HG03354 (cell line): ENCODE results near the gene C1QTNF9.
"Not testable (repeated sequence)": the region's sequence is repeated elsewhere in the genome, so short reads cannot be mapped to it uniquely, and the experiment has no call there.

ENCODE experiments used
- ATAC-seq: cut with Tn5 transposase; IDR thresholded peaks from one replicate; pipeline ENCODE4 v1.9.1; 2021; ENCODE audit warnings: mild to moderate bottlenecking; ENCODE audit not compliant: unreplicated experiment, poor library complexity, severe bottlenecking

C1QTNF9 gene, protein sequence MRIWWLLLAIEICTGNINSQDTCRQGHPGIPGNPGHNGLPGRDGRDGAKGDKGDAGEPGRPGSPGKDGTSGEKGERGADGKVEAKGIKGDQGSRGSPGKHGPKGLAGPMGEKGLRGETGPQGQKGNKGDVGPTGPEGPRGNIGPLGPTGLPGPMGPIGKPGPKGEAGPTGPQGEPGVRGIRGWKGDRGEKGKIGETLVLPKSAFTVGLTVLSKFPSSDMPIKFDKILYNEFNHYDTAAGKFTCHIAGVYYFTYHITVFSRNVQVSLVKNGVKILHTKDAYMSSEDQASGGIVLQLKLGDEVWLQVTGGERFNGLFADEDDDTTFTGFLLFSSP

GRCh38 chr13:24309300-24309699, at the start of gene C1QTNF9:
Gene C1QTNF9, plus strand, starts transcription at chr13:24309580. Its CDS starts 6,424 bp downstream, at chr13:24316004.
- not testable (repeated sequence) for ATAC-seq

- no peak for ATAC-seq
These were observed 47.8 kb upstream of the C1QTNF9 start for GRCh38 chr13:24261566-24261965.

GRCh38 chr13:24263632-24264031, 45.7 kb upstream of the C1QTNF9 start:
- no peak for ATAC-seq

DNA sequence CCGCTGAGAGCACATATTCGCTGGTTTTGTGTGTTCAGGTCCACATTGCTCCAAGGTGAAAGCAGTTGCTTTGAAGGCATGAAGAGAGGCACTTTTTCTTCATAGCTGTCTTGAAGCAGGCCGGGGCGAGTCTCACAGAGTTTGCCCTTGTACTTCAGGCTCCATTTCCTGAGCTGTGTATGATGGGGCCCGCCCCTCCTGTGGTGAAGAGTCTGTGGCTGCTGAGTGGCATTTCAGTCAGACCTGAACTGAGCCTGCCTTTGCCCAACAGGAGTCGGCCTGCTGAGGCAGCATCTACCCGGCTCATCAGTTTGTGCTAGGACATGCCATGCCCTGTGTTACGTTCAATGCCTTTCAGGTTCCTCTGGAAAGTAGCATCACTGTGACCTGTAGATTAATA, 44.4 kb upstream of the C1QTNF9 start:
- peak; percentile 74 for ATAC-seq

DNA sequence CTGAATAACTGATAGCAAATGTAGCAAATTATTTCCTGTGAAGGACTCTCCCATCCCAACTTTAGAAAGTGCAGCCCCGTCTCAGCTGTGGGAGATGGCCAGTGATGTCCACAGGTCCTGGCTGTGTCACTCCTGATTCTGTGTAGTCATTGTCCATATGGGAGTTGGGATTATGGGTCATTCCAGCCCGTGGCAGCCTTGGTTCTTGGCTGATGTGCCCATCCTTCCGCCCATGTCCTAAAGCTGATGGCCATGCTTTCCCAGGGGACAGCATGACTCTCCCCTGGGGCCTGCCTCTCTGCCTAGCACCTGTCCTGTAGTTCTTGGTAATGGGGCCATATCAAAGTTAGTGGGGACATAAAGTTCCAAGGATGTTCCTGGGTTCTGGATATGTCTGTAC, 43.9 kb upstream of the C1QTNF9 start:
- no peak for ATAC-seq

DNA sequence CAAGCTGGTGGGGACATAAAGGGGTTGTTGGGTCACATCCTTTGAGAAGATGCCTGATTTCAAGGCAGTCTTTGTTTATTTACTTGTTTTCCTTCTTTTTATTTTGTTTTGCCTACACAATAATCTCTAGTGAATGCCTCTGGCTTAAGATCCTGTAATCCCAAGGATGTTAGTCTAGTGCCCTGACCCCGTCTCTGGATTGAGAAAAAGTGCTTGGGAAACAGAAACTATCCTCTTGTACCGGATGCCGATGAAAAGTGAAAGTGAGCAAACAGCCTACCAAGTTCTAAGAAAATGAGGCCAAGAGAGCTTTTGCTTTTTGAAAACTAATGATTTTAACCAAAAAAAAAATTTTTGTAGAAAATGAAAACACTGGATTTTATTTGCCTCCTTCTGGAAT, 42.1 kb upstream of the C1QTNF9 start:
- ATAC-seq, result no peak

DNA sequence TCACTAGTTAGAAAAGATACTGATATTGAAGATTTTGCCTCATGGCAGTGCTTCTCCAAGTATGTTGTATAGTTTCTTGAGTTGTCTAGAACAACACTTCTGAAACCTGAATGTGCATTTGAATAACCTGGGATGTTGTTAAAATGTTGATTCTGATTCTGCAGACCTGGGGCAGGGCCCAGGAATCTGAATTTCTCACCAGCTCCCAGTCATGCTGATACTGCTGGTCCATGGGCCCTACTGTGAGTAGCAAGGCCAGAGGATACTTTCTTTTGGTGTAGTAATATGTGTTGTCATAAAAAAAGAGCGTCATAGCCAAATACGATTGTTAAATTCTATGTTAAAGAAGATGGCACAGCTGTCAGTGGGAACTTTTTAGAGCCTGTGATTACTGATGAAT, 41.6 kb upstream of the C1QTNF9 start:
- ATAC-seq, result no peak

GRCh38 chr13:24269821-24270220, 39.6 kb upstream of the C1QTNF9 start:
- ATAC-seq, result no peak

DNA sequence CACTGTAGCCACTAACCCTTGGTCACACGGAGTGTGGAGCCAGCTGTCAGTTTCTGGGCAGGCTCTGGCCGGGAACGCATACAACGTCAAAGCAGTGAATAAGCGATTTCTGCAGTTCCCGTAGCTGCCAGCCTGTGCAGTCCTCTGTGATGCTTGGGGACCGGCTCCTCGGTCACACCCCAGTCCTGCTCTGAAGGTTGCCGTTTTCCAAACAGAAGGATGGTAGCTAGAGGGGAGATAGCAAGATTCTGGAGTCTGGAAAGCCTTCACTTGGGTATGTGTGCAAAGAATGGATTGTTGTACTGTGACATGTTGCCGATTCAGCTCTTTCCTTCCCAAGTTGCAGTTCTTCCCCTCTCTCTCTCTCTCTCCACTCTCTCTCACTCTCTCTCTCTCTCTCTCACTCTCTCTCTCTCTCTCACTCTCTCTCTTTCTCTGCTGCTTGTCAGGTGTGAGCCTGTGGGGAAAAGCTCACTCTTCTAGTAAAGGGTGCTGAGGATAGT, 38.7 kb upstream of the C1QTNF9 start:
- ATAC-seq, result peak; percentile 59

DNA sequence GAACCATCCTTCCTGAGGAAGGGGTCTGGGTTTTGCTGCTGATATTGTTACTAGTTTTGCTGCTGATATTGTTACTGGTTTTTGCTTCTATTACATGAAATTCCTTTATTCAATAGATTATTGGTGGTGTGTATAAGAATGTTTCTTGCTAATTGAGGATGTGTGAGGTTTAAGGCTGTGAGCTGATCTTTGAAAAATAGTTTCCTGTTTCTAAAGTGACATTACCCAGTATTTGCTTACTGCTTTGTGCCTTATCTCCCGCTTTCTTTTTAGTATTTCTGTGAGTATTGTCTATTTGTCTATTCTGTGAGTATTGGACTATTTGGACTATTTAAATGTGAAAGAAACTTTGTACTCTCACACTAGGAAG, 38.2 kb upstream of the C1QTNF9 start:
- no peak for ATAC-seq

GRCh38 chr13:24271601-24272451, 37.6 kb upstream of the C1QTNF9 start:
- peak; percentile 57 for ATAC-seq

- no peak for ATAC-seq
These were observed 36.8 kb upstream of the C1QTNF9 start for GRCh38 chr13:24272452-24273161.

- no peak for ATAC-seq
These were observed 35.5 kb upstream of the C1QTNF9 start for GRCh38 chr13:24273926-24274325.

GRCh38 chr13:24274452-24275021, 34.8 kb upstream of the C1QTNF9 start:
- peak; percentile 57 for ATAC-seq

- no peak for ATAC-seq
These were observed 34.3 kb upstream of the C1QTNF9 start for GRCh38 chr13:24275041-24275440.

- ATAC-seq, result no peak
These were observed 33.1 kb upstream of the C1QTNF9 start for GRCh38 chr13:24276306-24276705.

- no peak for ATAC-seq
These were observed 32.5 kb upstream of the C1QTNF9 start for GRCh38 chr13:24276861-24277260.

DNA sequence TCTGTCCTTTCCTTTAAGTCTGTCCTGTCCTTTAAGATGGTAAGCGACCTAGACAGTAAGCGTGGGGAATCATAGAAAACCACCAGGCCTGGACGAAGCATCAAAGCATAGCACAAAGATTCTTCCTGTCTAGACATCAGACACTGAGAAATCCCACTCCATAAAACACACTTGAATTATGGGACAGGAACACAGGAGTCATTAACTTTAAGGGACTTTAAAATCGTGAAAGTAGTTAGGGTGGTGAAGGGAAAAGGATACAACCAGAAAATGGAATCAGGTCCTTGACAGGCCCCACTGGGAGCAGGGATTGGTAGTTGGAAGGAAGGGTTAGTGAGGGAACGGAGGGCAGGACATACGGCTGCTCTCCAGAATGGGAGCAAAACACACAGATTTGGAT, 31.6 kb upstream of the C1QTNF9 start:
- ATAC-seq, result no peak

DNA sequence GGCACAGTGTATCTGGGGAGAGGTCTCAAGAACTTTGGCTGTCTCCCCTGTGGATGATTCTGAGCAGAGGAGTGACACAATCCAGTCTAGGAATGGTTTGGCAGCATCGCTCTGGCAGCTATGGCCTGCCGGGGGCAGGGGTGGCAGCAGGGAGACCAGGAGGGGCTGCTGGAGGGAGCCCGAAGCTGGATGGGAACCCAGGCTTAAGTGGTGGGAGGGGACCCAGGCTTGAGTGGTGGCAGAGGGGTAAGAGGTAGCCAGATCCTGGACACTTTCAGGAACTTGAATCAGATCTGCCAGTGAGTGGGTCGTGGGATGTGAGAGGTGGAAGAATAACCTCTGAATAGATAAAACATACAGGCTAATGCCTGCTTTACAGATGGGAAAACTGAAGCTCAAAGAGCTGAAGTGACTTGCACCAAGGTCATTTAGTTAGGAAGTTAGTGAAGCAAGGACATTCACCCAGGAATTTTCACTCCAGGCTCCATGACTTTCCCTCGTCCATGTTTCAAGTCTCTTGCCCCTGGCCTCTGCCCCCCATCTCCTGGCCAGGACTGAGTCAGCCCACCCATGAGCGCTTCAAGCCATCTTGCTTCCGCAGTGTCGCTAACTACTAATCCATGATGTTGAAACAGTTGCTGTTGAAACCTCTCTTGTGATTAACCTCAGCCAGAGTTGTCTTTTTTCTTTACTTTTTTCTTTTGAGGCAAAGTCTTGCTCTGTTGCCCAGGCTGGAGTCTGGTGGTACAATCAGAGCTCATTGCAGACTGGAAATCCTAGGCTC, 29.9 kb upstream of the C1QTNF9 start:
- no peak for ATAC-seq
